Pulmonary artery endothelial cell (primary cell): Measurements from ENCODE around the gene LSM4. TPM values are rescaled to one million over a fixed set of nuclear protein-coding genes. Genes with fewer than 3 reads are reported as not detected.
"Not testable (repeated sequence)": the region's sequence is repeated elsewhere in the genome, so short reads cannot be mapped to it uniquely, and the experiment has no call there.

Experiments
- DNase-seq: peaks from one replicate; pipeline ENCODE4 v3.0.0-alpha.2; 2011; ENCODE audit warnings: low read depth, low spot score
- total RNA-seq: library from RNA; depleted of rRNA; stranded (reverse); fragments of >200 nt; gene quantifications from 2 replicates; pipeline ENCODE4 v1.2.3, GENCODE V29; 2014

Gene LSM4
- 139 and 172 TPM in 2 replicates for total RNA-seq

GRCh38 chr19:18322759-18323460, at the start of gene LSM4:
Gene LSM4, minus strand, starts transcription at chr19:18323076. Its CDS starts 56 bp downstream, at chr19:18323020.
- DNase-seq: peak; percentile 85

GRCh38 chr19:18368504-18369222, 45.8 kb upstream of the LSM4 start:
- DNase-seq: no peak

GRCh38 chr19:18366021-18366435, 43.2 kb upstream of the LSM4 start:
- no peak for DNase-seq

- peak; percentile 99 for DNase-seq
Observed at GRCh38 chr19:18364826-18365528, 42.1 kb upstream of the LSM4 start.

- not testable (repeated sequence) for DNase-seq
Observed at GRCh38 chr19:18364277-18364825, 41.5 kb upstream of the LSM4 start.

GRCh38 chr19:18363787-18364186, 40.9 kb upstream of the LSM4 start:
- DNase-seq: no peak

- no peak for DNase-seq
Observed at GRCh38 chr19:18362934-18363542, 40.2 kb upstream of the LSM4 start.

- DNase-seq: no peak
Observed at GRCh38 chr19:18361646-18362045, 38.8 kb upstream of the LSM4 start.

GRCh38 chr19:18357041-18357440, 34.2 kb upstream of the LSM4 start:
- no peak for DNase-seq

- not testable (repeated sequence) for DNase-seq
Observed at GRCh38 chr19:18354743-18355142, 31.9 kb upstream of the LSM4 start.

GRCh38 chr19:18353378-18354005, 30.6 kb upstream of the LSM4 start:
- no peak for DNase-seq

- DNase-seq: no peak
Observed at GRCh38 chr19:18351544-18351943, 28.7 kb upstream of the LSM4 start.

- DNase-seq: no peak
Observed at GRCh38 chr19:18350490-18350889, 27.6 kb upstream of the LSM4 start.

- no peak for DNase-seq
Observed at GRCh38 chr19:18349524-18350128, 26.8 kb upstream of the LSM4 start.

- not testable (repeated sequence) for DNase-seq
Observed at GRCh38 chr19:18348818-18349339, 26.0 kb upstream of the LSM4 start.

GRCh38 chr19:18348171-18348570, 25.3 kb upstream of the LSM4 start:
- DNase-seq: no peak

GRCh38 chr19:18346091-18346490, 23.2 kb upstream of the LSM4 start:
- no peak for DNase-seq

- DNase-seq: no peak
Observed at GRCh38 chr19:18345296-18345695, 22.4 kb upstream of the LSM4 start.

GRCh38 chr19:18344582-18344950, 21.7 kb upstream of the LSM4 start:
- no peak for DNase-seq

GRCh38 chr19:18342090-18342632, 19.3 kb upstream of the LSM4 start:
- no peak for DNase-seq
